Heart left ventricle (tissue), 13 donors: ENCODE measurements around the gene XIAP.

Source experiments
- POLR2A ChIP-seq, 2 donors: fragments of 450-650 bp; IDR thresholded peaks; one replicate each; pipeline ENCODE4 v1.6.1; 2017; ENCODE audit warnings: antibody characterized with exemption in 2 of 2, mild to moderate bottlenecking in 2 of 2, moderate library complexity in 2 of 2
- TF ChIP-seq, protein P1 (sequence below), 12 donors: fragments of 200-600 bp; sonication (generic) in 4 of 12; IDR thresholded peaks; one replicate each; pipeline versions ENCODE4 v1.5.0 to v1.8.0; 2018 to 2022; ENCODE audit warnings: antibody characterized with exemption in 12 of 12, mild to moderate bottlenecking in 5 of 12
- donor health status: ischemic (EF 13 %, LVEDD 7.1; RV severe dilation, severe dysfunction).
- donor health status: DM: no; HTN: yes; CAD: no.
- donor health status: DM: no; HTN: no; CAD: no.
- donor health status: ischemic (EF 25% LVEDD 6.9; RV normal size, moderate dysfunction).
- donor health status: ischemic (EF 25% LVEDD 5.7; RV mildly dilated, moderate dysfunction).
- donor health status: ischemic (EF 35%, LVEDD 5.7; RV mildly dilated, moderate dysfunction).
- donor health status: nonischemic (EF 11% LVEDD 7.7; RV severe dilation, severe dysfunction).
- donor health status: DM: yes; HTN: yes; CAD: no.
- donor health status: PGD.
- donor health status: ischemic (EF 29% LVEDD 5.4; RV normal size, mild dysfunction).
- donor health status: nonischemic (EF 23%, LVEDD 6.1; RV moderate dilation, normal function).

DNA sequence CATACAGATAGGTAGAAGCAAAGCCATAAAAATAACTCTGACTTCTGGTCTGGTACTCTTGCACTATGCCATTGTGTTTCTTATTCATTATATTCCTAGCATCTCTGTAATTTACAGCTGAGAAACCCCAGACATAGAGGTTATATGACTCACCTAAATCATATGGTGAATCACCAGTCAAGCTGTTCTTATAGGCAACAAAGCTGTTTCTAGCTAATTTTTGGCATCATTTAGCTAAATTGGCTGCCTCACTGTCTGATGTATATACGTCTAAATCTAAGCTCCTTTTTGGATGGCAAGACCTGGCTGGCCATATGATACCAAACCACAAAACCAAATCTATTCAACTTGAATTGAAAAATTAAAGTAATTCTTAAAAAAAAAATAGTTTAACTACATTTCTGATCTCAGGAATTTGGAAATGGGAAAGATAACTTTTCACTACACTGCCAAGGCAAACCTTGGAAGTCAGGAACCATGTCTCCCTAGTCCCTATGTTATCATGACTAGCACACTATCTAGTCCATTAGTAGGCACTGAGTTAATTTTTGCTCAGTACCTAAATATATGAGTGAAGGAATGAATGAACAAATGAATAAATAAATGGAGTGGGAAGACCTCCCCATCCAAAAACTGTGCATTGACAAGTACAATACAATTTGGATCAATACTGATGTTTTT, 60.4 kb downstream of the XIAP start:
- TF ChIP-seq, protein P1, sequence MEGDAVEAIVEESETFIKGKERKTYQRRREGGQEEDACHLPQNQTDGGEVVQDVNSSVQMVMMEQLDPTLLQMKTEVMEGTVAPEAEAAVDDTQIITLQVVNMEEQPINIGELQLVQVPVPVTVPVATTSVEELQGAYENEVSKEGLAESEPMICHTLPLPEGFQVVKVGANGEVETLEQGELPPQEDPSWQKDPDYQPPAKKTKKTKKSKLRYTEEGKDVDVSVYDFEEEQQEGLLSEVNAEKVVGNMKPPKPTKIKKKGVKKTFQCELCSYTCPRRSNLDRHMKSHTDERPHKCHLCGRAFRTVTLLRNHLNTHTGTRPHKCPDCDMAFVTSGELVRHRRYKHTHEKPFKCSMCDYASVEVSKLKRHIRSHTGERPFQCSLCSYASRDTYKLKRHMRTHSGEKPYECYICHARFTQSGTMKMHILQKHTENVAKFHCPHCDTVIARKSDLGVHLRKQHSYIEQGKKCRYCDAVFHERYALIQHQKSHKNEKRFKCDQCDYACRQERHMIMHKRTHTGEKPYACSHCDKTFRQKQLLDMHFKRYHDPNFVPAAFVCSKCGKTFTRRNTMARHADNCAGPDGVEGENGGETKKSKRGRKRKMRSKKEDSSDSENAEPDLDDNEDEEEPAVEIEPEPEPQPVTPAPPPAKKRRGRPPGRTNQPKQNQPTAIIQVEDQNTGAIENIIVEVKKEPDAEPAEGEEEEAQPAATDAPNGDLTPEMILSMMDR (IDR thresholded peaks at IDR 0.05): no peak
- TF ChIP-seq POLR2A (IDR thresholded peaks at IDR 0.05): no peak
